OCI-LY7 (cell line): ENCODE results near the gene GLIS1. TPM values are rescaled to one million over a fixed set of nuclear protein-coding genes. Genes with fewer than 3 reads are reported as not detected.
A peak's percentile ranks its signal among the peaks of the same experiment; 100 is the strongest.

Experiments used
- BruUV-seq: library from RNA; stranded (reverse); fragments of 400-500 nt; replicated peaks from 2 replicates; lab custom pipeline; 2021; lab: Mats Ljungman, UMichigan
- CTCF ChIA-PET: fragments of 300-600 bp; sonication (Branson Sonifier 250); formaldehyde crosslinking; loops from one replicate; lab custom pipeline; 2022; ENCODE audit warnings: antibody characterized with exemption; ENCODE audit not compliant: unreplicated experiment; lab: Charles Lee
- POLR2A ChIA-PET: fragments of 300-600 bp; sonication (Branson Sonifier 250); formaldehyde crosslinking; loops from one replicate; lab custom pipeline; 2022; ENCODE audit warnings: antibody characterized with exemption; lab: Charles Lee
- DNase-seq: peaks from one replicate; pipeline ENCODE4 v3.0.0-alpha.2; 2015; ENCODE audit warnings: low spot score
- H2AFZ ChIP-seq: fragments of 200-600 bp; sonication (generic), shearing (Covaris generic); 2 replicates; pipeline ENCODE4 v1.6.1; 2014; ENCODE audit warnings: mild to moderate bottlenecking, antibody characterized with exemption, low read length, moderate library complexity
- H3K27ac ChIP-seq: fragments of 200-600 bp; sonication (generic); 2 replicates; pipeline ENCODE4 v1.5.1; 2014; ENCODE audit warnings: mixed run types, low read depth, mild to moderate bottlenecking, moderate library complexity, low read length, inconsistent platforms; ENCODE audit not compliant: poor library complexity, severe bottlenecking
- H3K36me3 ChIP-seq: fragments of 200-600 bp; sonication (generic); 2 replicates; pipeline ENCODE4 v1.6.1; 2014; ENCODE audit warnings: mild to moderate bottlenecking, antibody characterized with exemption, low read length, moderate library complexity, mixed read lengths; ENCODE audit not compliant: insufficient read depth
- H3K4me1 ChIP-seq: fragments of 200-600 bp; sonication (generic); 2 replicates; pipeline ENCODE4 v1.5.1; 2014; ENCODE audit warnings: mild to moderate bottlenecking, low read length; ENCODE audit not compliant: insufficient read depth, poor library complexity, severe bottlenecking
- H3K4me2 ChIP-seq: fragments of 200-600 bp; sonication (generic); 2 replicates; pipeline ENCODE4 v1.6.1; 2014; ENCODE audit warnings: mild to moderate bottlenecking, low read length
- H3K4me3 ChIP-seq: fragments of 200-600 bp; sonication (generic); 2 replicates; pipeline ENCODE4 v1.5.1; 2014; ENCODE audit warnings: mild to moderate bottlenecking, low read depth, low read length; ENCODE audit not compliant: poor library complexity, severe bottlenecking
- H3K79me2 ChIP-seq: fragments of 200-600 bp; sonication (generic); 2 replicates; pipeline ENCODE4 v1.6.1; 2016; ENCODE audit warnings: low read depth, mild to moderate bottlenecking, low read length, moderate library complexity, mixed read lengths; ENCODE audit not compliant: insufficient read depth
- H3K9me2 ChIP-seq: fragments of 200-600 bp; sonication (generic); 2 replicates; pipeline ENCODE4 v1.6.1; 2016; ENCODE audit warnings: mild to moderate bottlenecking, low read length, mixed read lengths; ENCODE audit not compliant: insufficient read depth
- H3K9me3 ChIP-seq: fragments of 200-600 bp; sonication (generic); 2 replicates; pipeline ENCODE4 v1.6.1; 2014; ENCODE audit warnings: mild to moderate bottlenecking, mixed run types, low read length, mixed read lengths
- H4K20me1 ChIP-seq: fragments of 200-600 bp; sonication (generic); 2 replicates; pipeline ENCODE4 v1.6.1; 2014; ENCODE audit warnings: mild to moderate bottlenecking, antibody characterized with exemption, low read length, moderate library complexity, mixed read lengths; ENCODE audit not compliant: insufficient read depth
- CTCF ChIP-seq: fragments of 200-600 bp; sonication (generic); conservative IDR thresholded peaks from 2 replicates; pipeline ENCODE4 v1.5.1; 2014; ENCODE audit warnings: mild to moderate bottlenecking, antibody characterized with exemption, low read length, moderate library complexity, mixed read lengths
- EZH2phosphoT487 ChIP-seq: fragments of 200-600 bp; sonication (generic); IDR thresholded peaks from 2 replicates; pipeline ENCODE4 v1.6.1; 2018; ENCODE audit warnings: low read depth, borderline replicate concordance, mild to moderate bottlenecking, mixed run types, antibody characterized with exemption, low read length, moderate library complexity, mixed read lengths
- intact Hi-C: fragments of 100-400 bp; cut with micrococcal nuclease; formaldehyde crosslinking; loops from one replicate; pipeline ENCODE4 v1.10.0; 2022; ENCODE audit not compliant: unreplicated experiment
- total RNA-seq, 2 experiments: library from RNA; depleted of rRNA in 1 of 2; stranded (reverse); fragments of >200 nt in 1 of 2; shearing (Covaris generic) in 1 of 2; gene quantifications; 2 replicates each; pipeline ENCODE4 v1.2.3, GENCODE V29; 2014 to 2022

GLIS1 gene
- total RNA-seq, 2 experiments from 2014 or later, result not detected

- no peak overlapping the region for H3K27ac ChIP-seq
- TF ChIP-seq CTCF (peak; percentile 69), EZH2phosphoT487 (no peak)
- POLR2A ChIA-PET, result interaction anchor here (1.0 kb wide), 1 partner anchor 415 kb away, joined by 4 read pairs; no protein-coding TSS in a partner anchor
- no peaks in the 10 kb centered on the region for H3K4me1 ChIP-seq
- intact Hi-C loops, result loop anchor here (1.0 kb wide), 1 partner anchor 197 kb away; no protein-coding TSS in a partner anchor
- no peaks in the 10 kb centered on the region for H3K9me3 ChIP-seq
- CTCF ChIA-PET, result interaction anchor here (1.1 kb wide), 1 partner anchor 29 kb away, joined by 3 read pairs; no protein-coding TSS in a partner anchor
- H3K36me3 ChIP-seq, result no peaks in the 10 kb centered on the region
- no peaks in the 10 kb centered on the region for H4K20me1 ChIP-seq
- no peak overlapping the region for H3K4me3 ChIP-seq
- DNase-seq, result peak; percentile 40
- no peak overlapping the region for H2AFZ ChIP-seq
- no peaks in the 10 kb centered on the region for H3K79me2 ChIP-seq
- no TSS peak for BruUV-seq
- no peaks in the 10 kb centered on the region for H3K9me2 ChIP-seq
- no peak overlapping the region for H3K4me2 ChIP-seq
Measured at GRCh38 chr1:53681977-53682685, 56.8 kb downstream of the GLIS1 start.

GRCh38 chr1:53681351-53681976 lies 57.5 kb downstream of the GLIS1 start:
- Histone ChIP-seq H3K9me3 (no peaks in the 10 kb centered on the region), H3K79me2 (no peaks in the 10 kb centered on the region), H3K4me1 (no peaks in the 10 kb centered on the region), H3K9me2 (no peaks in the 10 kb centered on the region), H3K4me3 (no peak overlapping the region), H3K27ac (no peak overlapping the region), H3K36me3 (no peaks in the 10 kb centered on the region), H3K4me2 (no peak overlapping the region), H4K20me1 (no peaks in the 10 kb centered on the region), H2AFZ (no peak overlapping the region)
- ChIA-PET POLR2A (no interaction called here), CTCF (interaction anchor here (0.6 kb wide), 1 partner anchor 9 kb away, joined by 3 read pairs; no protein-coding TSS in a partner anchor)
- DNase-seq, result no peak
- BruUV-seq, result no TSS peak
- intact Hi-C loops, result no loop called here
- TF ChIP-seq EZH2phosphoT487 (no peak), CTCF (no peak)

GRCh38 chr1:53680868-53681267 lies 58.1 kb downstream of the GLIS1 start:
- ChIA-PET CTCF (interaction anchor here (0.6 kb wide), 2 partner anchors 10 to 549 kb away, joined by 3 read pairs; no protein-coding TSS in a partner anchor), POLR2A (no interaction called here)
- H4K20me1 ChIP-seq, result no peaks in the 10 kb centered on the region
- H3K79me2 ChIP-seq, result no peaks in the 10 kb centered on the region
- DNase-seq, result no peak
- H2AFZ ChIP-seq, result no peak overlapping the region
- intact Hi-C loops, result no loop called here
- H3K4me1 ChIP-seq, result no peaks in the 10 kb centered on the region
- H3K36me3 ChIP-seq, result no peaks in the 10 kb centered on the region
- TF ChIP-seq CTCF (no peak), EZH2phosphoT487 (no peak)
- H3K4me3 ChIP-seq, result no peak overlapping the region
- no peak overlapping the region for H3K27ac ChIP-seq
- BruUV-seq, result no TSS peak
- no peaks in the 10 kb centered on the region for H3K9me3 ChIP-seq
- H3K4me2 ChIP-seq, result no peak overlapping the region
- no peaks in the 10 kb centered on the region for H3K9me2 ChIP-seq
